ENCODE data around the gene KCND3.

- no peak for TF ChIP-seq POLR2A (IDR thresholded peaks at IDR 0.05)
- TF ChIP-seq, protein P1, sequence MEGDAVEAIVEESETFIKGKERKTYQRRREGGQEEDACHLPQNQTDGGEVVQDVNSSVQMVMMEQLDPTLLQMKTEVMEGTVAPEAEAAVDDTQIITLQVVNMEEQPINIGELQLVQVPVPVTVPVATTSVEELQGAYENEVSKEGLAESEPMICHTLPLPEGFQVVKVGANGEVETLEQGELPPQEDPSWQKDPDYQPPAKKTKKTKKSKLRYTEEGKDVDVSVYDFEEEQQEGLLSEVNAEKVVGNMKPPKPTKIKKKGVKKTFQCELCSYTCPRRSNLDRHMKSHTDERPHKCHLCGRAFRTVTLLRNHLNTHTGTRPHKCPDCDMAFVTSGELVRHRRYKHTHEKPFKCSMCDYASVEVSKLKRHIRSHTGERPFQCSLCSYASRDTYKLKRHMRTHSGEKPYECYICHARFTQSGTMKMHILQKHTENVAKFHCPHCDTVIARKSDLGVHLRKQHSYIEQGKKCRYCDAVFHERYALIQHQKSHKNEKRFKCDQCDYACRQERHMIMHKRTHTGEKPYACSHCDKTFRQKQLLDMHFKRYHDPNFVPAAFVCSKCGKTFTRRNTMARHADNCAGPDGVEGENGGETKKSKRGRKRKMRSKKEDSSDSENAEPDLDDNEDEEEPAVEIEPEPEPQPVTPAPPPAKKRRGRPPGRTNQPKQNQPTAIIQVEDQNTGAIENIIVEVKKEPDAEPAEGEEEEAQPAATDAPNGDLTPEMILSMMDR (IDR thresholded peaks at IDR 0.05), result no peak
Measured at GRCh38 chr1:111923766-111924165, 65.7 kb downstream of the KCND3 start.

Data from Peyer's patch (tissue), 4 donors.